ENCODE data around the gene FAM72D.
"Not testable (repeated sequence)": the region's sequence is repeated elsewhere in the genome, so short reads cannot be mapped to it uniquely, and the experiment has no call there.

FAM72D gene

GRCh38 chr1:145093517-145094149 is 2.1 kb upstream of the FAM72D start:
- DNase-seq = not testable (repeated sequence)

- not testable (repeated sequence) for DNase-seq
These were observed 1.0 kb upstream of the FAM72D start for GRCh38 chr1:145094655-145095211.

- DNase-seq = not testable (repeated sequence)
These were observed 6.0 kb downstream of the FAM72D start for GRCh38 chr1:145101725-145102124.

- not testable (repeated sequence) for DNase-seq
These were observed 7.5 kb downstream of the FAM72D start for GRCh38 chr1:145103294-145103693.

GRCh38 chr1:145111674-145112073 is 15.9 kb downstream of the FAM72D start:
- not testable (repeated sequence) for DNase-seq

GRCh38 chr1:145112703-145113102 is 16.9 kb downstream of the FAM72D start:
- DNase-seq = not testable (repeated sequence)

GRCh38 chr1:145114560-145115057 is 18.8 kb downstream of the FAM72D start:
- not testable (repeated sequence) for DNase-seq

GRCh38 chr1:145115587-145116493 is 20.1 kb downstream of the FAM72D start:
- DNase-seq = not testable (repeated sequence)

GRCh38 chr1:145119842-145120241 is 24.1 kb downstream of the FAM72D start:
- not testable (repeated sequence) for DNase-seq

- DNase-seq = not testable (repeated sequence)
These were observed 26.7 kb downstream of the FAM72D start for GRCh38 chr1:145122344-145123061.

- DNase-seq = not testable (repeated sequence)
These were observed 27.3 kb downstream of the FAM72D start for GRCh38 chr1:145123062-145123395.

- DNase-seq = not testable (repeated sequence)
These were observed 28.3 kb downstream of the FAM72D start for GRCh38 chr1:145123992-145124641.

GRCh38 chr1:145125112-145125511 is 29.3 kb downstream of the FAM72D start:
- not testable (repeated sequence) for DNase-seq

GRCh38 chr1:145127144-145127543 is 31.4 kb downstream of the FAM72D start:
- not testable (repeated sequence) for DNase-seq

GRCh38 chr1:145128697-145129469 is 33.1 kb downstream of the FAM72D start:
- DNase-seq = not testable (repeated sequence)

- DNase-seq = not testable (repeated sequence)
These were observed 38.7 kb downstream of the FAM72D start for GRCh38 chr1:145134476-145134875.

GRCh38 chr1:145140549-145140948 is 44.8 kb downstream of the FAM72D start:
- not testable (repeated sequence) for DNase-seq

- not testable (repeated sequence) for DNase-seq
These were observed 48.6 kb downstream of the FAM72D start for GRCh38 chr1:145144264-145144913.

- not testable (repeated sequence) for DNase-seq
These were observed 50.5 kb downstream of the FAM72D start for GRCh38 chr1:145146308-145146707.

GRCh38 chr1:145147172-145147571 is 51.4 kb downstream of the FAM72D start:
- DNase-seq = not testable (repeated sequence)

- not testable (repeated sequence) for DNase-seq
These were observed 59.6 kb downstream of the FAM72D start for GRCh38 chr1:145155421-145155820.
